ENCODE results near the gene RTTN.
"Not testable (repeated sequence)": the region's sequence is repeated elsewhere in the genome, so short reads cannot be mapped to it uniquely, and the experiment has no call there.

RTTN gene, protein sequence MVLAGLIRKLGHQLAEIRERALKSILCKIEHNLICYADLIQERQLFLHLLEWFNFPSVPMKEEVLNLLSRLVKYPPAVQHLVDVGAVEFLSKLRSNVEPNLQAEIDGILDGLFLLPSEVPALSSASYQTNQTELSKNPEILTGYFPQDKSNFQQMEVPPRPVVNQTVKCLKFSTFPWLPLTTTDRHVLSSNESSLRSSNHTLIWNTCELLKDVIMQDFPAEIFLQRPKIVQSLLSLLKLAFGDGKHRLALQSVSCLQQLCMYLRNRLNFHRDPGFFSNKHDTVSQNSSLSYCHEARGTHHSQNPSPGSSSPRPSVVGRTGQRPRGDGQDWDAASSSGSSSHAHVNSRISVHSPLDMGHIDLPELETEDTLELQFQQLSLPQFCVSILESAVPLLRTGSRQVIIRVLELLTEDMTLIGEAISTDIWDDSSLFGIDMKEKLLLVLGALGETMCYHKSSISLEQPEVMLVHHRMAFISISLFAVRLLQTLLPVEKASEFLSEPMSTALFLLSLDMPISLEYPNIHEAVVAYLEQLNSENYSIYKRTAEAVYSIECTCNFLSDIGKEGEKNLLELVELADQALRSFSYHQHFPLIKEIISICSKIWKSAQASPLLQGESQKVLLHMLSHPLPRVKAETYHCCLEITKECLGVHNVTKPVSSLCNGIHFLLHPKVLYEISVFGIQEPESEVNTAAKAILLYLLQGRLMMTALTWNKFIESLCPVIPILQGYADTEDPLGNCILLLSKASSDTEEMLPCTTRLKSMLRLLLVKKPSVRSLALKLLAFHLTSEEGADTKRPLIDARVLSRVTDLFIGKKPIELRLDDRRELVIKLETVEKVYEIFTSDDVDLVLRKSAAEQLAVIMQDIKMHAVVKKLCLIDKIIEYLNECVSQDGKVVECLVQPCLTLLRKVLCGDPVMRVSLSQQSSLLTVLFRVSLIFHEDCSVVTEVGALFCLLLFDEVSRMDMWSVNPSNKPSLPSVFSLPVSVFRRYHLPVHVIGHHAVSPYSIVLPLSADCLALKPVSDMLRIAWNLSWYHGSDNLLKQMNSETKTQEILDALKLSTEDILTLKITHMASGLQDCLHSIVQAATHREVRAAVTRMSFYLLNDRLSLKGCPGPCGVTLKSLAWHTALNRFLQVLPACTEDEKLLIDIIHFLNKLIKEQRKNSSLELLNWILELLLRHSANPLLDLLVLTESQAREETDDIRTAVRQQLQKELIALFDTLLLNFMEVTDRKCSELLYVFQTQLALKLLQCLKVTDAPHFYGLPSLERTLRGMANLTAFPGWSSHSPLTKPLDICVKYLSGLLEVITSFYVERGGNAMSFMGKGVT (N-terminal part only)

DNA sequence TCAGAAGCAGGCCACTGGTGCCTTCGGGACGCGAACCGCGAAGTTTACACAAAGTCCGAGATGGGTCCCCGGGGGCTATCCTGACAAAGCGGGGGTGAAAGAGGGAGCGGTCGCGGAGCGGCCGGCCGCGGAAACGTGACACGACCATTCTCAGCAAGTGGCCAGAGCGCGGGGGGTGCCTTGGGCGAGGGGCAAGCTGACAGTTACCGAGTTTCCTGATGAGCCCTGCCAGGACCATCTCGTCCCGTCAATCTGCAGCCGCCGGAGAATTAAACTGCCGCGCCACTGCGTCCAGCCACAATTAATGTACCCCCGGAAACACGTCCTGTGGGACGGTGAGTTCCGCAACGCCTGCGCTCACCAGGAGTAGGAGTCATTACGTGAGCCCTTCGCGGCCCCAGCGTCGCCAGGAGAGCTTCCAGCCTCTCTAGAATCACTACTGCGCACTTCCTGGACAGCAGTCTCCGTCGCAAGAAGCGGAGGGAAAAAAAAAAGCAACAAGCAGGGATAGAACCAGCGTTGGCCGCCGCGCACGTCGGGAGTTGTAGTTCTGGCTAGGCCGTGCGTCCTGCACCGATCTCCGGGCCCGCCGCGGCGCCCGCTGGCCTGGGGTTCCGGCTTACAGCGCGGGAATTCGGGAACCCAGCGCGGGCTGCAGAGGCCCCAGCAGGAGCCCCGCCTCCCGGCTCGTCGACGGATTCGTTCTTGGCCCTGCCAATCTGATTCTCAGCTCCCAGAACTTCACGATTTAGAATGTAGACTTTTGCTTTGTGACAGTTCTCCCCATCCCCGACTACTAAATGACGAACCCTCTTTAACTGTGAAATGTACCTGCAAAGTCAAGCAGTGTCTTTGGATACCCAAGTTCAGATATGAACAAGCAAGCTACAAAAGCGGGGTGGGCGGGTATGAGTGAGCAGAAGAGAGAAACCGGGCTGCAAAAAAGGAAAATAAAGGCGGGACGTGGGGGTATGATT, at the start of gene RTTN:
TSS of gene RTTN (minus strand) at position 267 of the 977 bp plus-strand sequence. CDS start at position 238, 29 bp downstream.
- peak; percentile 97 for DNase-seq

DNA sequence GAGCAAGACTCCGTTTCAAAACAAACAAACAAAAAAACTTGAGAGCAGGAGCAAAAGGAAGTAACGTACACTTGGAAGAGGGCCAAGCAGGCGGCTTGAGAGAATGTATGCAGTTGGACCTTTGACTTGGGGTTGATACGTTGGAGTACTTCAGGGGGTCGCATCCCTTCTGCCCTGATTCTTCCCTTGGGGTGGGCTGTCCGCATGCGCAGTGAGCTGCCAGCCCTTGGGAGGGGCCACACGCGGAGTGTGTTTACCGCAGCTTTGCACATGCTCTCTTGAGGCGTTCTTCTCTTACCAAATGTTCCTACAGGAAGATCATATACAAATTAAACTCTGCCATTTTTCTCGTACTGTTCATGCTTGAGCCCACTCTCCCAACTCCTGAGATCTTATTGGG, 45.3 kb upstream of the RTTN start:
- DNase-seq = no peak

DNA sequence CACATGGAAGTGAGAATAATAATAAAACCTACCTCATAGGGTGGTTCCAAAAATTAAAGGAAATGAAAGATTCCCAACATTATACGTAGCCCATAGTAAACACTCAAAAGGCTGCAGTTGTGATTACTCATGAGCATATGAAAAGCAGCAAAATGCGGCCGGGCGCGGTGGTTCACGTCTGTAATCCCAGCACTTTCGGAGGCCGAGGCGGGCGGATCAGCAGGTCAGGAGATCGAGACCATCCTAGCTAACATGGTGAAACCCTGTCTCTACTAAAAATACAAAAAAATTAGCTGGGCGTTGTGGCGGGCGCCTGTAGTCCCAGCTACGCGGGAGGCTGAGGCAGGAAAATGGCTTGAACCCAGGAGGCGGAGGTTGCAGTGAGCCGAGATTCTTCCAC, 44.4 kb upstream of the RTTN start:
- not testable (repeated sequence) for DNase-seq

DNA sequence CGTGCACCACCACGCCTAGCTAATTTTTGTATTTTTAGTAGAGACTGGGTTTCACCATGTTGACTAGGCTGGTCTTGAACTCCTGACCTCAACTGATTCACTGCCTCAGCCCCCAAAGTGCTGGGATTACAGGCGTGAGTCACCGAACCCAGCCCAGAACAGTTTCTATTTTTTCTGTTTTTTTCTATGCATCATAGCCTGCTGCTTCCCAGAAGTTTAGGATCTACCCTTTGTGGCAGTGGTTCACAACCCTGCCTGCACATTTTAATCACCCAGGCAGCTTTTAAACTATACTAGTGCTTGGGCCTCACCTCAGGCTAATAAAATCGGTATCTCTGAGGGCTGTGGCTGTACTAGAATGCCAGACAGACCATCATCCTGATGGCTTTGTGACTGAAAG, 43.6 kb upstream of the RTTN start:
- DNase-seq = no peak

DNA sequence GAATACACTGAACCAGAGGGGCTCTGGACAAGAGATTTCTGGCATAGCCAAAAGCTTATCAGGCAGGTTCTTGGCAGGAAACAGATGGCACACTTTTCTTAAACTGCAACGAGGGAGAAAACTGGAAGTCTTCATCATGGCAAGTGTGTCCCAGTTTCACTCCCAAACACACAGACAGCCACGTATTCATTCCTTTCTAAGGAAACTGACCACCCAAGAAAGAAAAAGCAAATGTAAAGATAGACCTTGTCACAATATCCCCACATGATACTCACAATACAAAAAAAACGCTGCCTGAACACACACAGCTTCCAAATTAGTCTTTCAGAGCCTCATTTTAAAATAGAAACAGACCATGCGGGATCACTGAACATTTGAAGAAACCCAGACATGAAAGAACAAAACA, 40.6 kb upstream of the RTTN start:
- no peak for DNase-seq

DNA sequence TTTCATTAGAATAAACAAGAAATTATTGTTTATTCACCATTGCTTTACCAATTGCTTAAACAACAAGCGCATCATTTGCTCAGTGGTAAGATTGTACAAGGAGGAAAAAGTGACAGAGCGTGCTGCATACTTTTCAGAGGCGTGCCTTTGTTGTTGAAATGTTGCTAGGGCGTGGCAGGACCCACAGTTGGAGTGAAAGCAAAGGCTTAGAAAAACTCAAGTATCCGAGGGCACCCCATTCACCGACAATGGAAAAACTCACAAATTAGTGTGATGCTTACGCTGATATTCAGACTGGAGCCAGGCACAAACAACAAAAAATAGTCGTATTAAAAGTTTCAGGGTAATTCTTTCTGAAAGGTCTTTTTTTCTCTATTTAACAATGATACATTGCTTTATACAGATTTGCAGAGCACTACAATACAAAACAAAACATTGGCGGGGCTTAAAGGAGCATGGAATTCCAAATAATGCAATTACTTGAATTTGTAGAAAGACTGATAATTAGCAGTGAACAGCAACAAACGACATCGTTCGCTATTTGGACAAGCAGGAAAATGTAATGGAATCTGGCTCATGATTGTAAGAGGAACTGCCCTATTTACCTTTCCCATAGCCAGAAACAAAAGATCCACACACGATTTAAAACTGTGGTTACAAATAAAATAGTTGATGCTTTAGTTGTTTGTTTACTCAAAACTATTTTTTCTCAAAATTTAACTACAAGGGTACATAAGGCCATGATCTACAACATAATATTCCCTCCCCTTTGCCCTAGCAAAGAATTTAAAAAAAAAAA, 37.8 kb upstream of the RTTN start:
- no peak for DNase-seq

DNA sequence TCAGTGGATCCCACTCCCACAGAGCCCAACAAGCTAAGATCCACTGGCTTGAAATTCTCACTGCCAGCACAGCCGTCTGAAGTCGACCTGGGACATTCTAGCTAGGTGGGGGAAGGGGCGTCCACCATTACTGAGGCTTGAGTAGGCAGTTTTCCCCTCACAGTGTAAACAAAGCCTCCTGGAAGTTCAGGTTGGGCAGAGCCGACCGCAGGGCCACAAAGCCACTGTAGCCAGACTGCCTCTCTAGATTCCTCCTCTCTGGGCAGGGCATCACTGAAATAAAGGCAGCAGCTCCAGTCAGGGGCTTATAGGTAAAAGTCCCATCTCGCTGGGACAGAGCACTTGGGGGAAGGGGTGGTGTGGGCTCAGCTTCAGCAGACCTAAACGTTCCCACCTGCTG, 31.4 kb upstream of the RTTN start:
- not testable (repeated sequence) for DNase-seq

DNA sequence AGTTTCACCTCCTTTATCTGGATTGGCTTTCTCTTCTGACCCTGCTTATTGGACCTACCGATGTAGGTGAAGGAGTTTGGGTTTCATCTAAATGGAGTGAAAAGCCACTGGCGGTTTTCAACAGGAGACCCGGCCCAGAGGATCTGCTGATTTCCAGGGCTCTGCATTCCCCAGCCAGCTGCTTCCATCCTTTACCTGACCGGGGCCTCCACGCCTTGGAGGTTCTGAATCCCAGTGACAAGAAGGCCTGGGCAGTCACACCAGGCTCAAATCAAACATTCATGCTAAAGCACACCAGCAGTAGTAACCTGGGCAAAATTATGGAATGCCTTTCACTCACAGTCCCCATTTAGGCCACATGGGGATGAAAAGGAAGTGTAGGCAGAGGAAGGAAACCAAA, 30.0 kb upstream of the RTTN start:
- no peak for DNase-seq

DNA sequence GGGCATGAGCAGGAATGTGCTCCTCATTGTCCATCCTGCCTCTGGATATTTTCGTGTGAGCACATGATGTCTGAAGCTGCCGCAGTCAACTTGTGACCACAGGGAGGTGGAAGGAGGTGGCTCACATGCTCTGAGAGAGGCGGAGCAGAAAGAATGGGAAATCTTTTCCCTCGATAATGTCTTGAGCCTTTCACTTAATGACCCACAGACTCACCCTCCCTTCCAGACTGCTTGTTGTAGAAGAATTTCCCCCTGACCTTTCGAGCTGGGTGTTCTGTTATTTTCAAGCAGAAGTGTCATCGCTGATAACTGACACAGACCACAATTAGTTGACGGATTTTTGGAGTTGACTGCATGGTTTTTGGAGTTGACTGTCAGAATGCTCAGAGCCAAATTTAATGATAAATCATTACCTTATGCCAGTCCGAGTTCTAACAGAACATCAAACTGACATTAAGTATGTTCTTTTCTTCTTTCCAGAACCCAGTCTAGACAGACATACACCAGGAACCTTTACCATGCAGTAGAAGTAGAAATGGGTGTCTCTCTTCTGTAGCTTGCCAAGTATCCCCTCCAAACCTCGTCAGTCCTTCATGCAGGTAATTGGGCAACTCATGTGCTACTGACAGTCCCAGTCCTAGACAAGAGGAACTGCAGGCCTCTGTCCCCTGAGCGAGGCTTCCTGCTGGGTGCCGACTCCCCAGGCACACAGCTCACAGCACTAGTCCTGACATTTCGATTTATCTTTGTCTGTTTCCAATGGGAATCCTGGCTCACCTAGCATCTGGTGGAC, 29.4 kb upstream of the RTTN start:
- DNase-seq = no peak

DNA sequence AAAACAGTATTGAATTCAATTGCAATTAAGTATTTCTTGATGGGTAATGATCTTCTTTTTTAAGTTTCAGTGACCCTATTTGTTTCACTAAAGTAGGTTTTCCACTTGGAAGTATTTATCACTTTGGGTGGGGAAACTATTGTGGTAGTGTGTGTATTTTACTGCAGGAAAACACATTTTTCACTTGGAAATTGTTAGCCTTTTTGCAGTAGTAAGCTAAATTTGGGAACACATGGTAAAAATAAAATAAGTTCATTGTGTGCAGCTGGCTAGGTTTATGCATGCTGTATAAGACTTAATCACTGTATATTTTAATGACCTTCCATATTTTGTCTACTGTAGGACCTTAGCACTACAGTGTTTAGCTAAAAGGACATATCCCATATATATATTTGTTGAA, 28.5 kb upstream of the RTTN start:
- no peak for DNase-seq

DNA sequence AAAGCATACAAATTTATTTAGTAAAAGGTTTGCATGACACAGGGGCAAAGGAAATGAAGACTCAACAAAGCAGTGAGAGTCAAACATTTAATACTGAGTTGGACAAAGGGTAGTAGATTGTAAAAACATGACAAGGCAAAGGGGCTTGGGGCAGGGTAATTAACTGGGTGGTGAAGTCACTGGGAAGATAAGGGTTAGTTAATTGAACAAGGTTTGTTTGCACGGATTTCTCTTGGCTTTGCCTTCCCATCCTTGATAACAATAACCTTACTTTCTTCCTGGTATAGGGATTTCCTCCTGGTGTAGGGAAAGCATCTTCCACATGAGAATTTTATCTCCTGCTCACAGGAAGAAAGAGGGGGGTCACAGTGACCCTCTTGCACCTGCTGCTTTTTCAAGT, 26.8 kb upstream of the RTTN start:
- no peak for DNase-seq

DNA sequence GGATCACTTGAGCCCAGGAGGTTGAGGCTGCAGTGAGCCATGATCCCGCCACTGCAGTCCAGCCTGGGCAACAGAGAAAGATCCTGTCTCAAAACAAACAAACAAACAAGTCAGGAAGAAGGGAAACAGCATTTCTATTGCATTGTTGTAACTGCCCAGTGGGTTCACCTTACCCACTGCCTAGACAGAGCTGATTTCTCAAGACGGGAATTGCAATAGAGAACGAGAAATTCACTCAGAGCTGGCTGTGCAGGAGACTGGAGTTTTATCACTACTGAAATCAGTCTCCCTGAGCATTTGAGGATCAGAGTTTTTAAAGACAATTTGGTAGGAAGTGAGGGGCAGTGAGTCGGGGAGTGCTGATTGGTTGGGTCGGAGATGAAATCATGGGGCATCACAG, 24.2 kb upstream of the RTTN start:
- no peak for DNase-seq

DNA sequence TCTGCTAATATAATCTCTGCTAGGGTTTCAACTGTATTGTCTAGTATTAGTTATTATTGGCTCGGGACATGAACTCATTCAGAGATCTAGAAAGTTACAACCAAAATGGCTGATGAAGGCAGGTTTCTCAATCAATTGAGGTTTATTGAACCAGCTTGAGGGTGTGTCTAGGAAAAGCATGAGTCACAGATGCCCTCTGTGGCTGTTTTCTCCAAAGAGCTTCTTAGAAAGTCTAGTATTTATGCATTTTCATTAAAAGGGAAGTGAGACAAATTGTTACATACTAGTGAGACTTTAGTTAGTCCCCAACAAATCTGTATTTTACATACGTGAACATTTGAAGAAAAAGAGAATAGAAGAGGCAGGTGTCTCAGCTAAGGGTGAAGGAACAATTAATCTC, 23.0 kb upstream of the RTTN start:
- no peak for DNase-seq

DNA sequence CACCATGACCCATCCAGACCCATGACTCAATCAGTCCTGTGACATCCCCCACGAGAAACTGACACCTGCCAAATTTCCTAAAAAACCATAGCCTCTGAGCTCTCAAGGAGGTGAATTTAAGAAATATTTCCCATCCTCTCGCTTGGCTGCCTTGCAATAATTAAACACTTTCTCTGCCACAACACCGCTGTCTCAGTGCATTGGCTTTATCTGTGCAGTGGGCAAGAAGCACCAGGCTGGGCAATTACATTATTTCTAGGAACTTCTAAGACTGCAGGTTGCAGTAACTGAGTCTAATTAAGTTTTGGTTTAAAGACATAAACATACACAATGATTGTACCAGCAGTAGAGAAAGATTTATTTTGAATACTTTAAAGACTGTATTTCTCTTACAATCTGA, 22.0 kb upstream of the RTTN start:
- no peak for DNase-seq

DNA sequence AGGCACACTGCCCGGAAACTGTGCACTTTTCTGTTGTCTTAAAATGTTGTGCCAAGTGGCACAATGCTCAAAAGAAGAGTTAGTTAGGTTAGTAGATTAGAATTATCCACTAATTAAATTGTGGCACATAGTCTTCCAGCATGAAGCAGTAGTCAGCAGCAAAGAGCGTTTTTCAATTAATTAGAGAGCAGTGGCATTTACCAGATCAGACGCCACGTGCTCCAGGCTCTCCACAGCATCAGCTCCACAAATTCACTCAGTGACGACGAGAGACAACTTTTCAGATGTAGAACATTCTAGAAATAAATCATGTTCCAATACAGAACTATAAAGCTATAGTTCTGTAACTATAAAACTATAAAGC, 16.4 kb upstream of the RTTN start:
- DNase-seq = no peak

DNA sequence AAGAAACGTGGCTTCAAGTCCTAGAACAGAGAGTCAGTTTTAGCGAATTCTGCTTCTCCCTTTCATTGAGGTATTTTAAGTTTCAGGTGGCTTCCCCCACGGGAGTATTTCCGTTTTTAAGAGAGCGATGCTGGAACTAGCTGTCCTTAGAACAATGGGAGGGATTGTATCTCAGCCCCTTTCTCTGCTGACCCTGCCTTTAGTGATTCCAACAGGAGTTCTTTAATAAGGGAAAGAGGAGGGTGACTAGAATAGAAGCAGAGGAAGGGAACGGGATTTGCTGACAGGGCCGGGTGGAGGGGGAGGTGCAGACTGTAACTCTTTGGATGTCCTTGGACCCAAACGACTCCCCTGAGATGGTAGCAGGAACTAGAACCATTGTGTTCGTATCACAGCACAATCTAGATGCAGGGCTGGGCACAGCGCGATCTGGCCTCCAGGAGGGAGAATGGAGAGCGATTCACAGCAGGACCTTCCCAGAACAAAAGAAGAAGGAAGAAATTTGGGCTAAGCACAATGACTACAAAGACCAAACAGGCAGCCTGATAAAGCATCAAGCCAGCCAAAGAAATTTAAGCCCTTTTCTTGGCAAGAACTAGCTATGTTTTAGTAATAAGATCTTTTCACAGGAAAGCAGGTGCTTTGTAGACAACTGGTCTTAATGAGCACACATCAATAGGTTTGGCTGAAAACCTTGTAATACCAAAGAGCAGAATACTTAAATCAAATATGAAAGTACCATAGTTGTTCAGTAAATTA, 15.8 kb upstream of the RTTN start:
- DNase-seq = no peak

DNA sequence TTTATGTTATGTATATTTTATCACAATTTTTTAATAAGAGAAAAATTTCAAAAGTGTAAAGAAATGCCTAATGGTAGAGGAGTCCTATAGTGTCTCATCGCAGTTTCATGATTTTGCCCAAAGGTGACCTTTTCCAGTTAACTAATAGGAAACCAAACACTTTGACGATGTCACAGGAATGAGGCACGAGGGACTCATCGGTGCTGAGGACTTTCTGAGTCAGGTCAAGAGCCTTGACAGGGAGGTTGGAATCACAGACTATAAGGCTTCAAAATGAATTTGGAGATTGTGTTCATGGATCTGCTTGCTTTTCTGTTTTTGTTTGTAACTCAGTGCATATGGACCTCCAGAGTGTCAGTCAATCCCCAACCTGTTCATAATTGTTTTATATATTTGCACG, 15.1 kb upstream of the RTTN start:
- DNase-seq = no peak

DNA sequence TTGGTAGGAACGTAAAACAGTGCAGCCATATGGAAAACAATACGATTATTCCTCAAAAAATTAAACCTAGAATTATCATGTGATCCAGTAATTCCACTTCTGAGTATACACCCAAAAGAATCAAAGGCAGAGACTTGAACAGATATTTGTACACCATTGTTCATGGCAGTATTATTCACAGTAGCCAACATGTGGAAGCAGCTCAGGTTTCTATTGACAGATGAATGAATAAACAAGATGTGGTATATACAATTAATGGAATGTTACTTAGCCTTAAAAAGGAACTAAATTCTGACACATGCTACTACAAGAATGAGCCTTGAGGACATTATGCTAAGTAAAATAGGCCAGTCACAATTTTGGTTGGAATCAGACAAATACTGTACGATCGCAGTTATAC, 14.2 kb upstream of the RTTN start:
- no peak for DNase-seq

DNA sequence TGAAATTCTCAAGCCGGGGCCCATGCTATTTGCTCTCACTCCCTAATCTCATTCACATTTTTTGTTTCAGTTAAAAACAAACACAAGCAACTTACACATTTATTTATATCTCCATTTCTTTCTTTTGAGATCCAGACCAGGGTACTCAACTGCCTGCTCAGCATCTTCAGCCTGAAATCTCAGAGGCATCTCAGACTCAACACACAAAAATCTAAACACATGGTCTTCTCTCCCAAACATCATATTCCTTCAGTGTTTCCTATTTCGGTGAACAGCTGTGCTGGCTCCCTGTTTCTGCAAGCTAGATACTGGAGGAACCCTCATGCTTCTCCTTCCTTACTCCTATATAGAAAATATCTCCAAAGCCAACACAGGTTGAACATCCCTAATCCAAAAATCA, 11.3 kb upstream of the RTTN start:
- no peak for DNase-seq

DNA sequence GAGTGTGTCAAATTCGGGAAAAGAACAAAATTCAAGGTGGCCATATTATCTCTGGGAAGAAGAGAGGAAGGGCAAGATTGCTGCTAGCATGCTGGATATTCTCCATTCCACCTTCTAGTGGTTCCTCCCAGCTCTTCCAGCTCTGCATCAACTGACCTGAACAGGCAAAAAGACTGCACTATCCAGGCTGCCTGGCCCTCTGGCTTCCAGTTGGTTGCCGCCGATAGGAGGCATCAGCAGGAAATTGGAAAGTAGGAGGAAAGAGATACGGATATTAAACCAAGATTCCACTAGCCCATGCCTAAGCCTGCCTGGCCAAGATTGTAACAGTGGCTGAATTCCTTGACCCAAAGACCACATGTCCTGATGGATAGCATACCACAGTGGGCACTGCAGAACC, 1.7 kb upstream of the RTTN start:
- no peak for DNase-seq
